ENCODE data around the gene ZC3HAV1L. TPM values are rescaled to one million over a fixed set of nuclear protein-coding genes. Genes with fewer than 3 reads are reported as not detected.
"Not testable (repeated sequence)": the region's sequence is repeated elsewhere in the genome, so short reads cannot be mapped to it uniquely, and the experiment has no call there.

The ZC3HAV1L gene
- total RNA-seq, 1 donor from 2014 or later: 3.4 TPM

- H3K27ac ChIP-seq (replicated peaks): no peak overlapping the region
- DNase-seq: no peak
- intact Hi-C loops (cut with micrococcal nuclease): loop anchor here (5.0 to 10.0 kb wide), 2 partner anchors 62 to 194 kb away; no protein-coding TSS in a partner anchor
- H3K4me3 ChIP-seq: no peak overlapping the region
- H3K9me3 ChIP-seq (replicated peaks): no peaks in the 10 kb centered on the region
- H3K4me1 ChIP-seq: peaks cover 29% of the 10 kb centered on the region
- no peaks in the 10 kb centered on the region for H3K27me3 ChIP-seq (ENCODE audit: low read depth)
- peaks cover 79% of the 10 kb centered on the region for H3K36me3 ChIP-seq
- TF ChIP-seq, protein P1, sequence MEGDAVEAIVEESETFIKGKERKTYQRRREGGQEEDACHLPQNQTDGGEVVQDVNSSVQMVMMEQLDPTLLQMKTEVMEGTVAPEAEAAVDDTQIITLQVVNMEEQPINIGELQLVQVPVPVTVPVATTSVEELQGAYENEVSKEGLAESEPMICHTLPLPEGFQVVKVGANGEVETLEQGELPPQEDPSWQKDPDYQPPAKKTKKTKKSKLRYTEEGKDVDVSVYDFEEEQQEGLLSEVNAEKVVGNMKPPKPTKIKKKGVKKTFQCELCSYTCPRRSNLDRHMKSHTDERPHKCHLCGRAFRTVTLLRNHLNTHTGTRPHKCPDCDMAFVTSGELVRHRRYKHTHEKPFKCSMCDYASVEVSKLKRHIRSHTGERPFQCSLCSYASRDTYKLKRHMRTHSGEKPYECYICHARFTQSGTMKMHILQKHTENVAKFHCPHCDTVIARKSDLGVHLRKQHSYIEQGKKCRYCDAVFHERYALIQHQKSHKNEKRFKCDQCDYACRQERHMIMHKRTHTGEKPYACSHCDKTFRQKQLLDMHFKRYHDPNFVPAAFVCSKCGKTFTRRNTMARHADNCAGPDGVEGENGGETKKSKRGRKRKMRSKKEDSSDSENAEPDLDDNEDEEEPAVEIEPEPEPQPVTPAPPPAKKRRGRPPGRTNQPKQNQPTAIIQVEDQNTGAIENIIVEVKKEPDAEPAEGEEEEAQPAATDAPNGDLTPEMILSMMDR (IDR thresholded peaks at IDR 0.05; ENCODE audit: borderline replicate concordance): no peak
Measured at GRCh38 chr7:139078911-139079310, 43.1 kb upstream of the ZC3HAV1L start.

DNA sequence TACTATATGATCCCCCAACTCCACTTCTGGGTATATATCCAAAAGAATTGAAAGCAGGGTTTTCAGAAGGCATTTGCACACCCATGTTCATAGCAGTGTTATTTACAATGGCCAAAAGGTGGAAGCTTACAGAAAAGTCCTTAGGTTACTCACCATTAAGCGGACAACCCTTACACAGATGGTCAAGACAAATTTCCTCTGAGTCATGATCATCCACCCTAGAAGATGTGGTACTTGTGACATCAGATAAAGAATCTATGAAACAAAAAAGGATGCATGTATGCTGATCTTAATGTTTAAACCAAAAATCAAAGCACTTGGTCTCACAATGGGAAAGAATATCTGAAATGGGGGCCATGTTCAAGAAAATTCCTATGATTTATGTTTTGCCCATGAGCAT lies 42.6 kb upstream of the ZC3HAV1L start:
- Histone ChIP-seq H3K36me3 (peaks cover 79% of the 10 kb centered on the region), H3K4me1 (peaks cover 29% of the 10 kb centered on the region), H3K27me3 (ENCODE audit: low read depth) (no peaks in the 10 kb centered on the region), H3K4me3 (no peak overlapping the region), H3K27ac (replicated peaks) (no peak overlapping the region), H3K9me3 (replicated peaks) (no peaks in the 10 kb centered on the region)
- TF ChIP-seq, protein P1 (IDR thresholded peaks at IDR 0.05; ENCODE audit: borderline replicate concordance): no peak
- intact Hi-C loops (cut with micrococcal nuclease): loop anchor here (5.0 to 10.0 kb wide), 2 partner anchors 61 to 194 kb away; no protein-coding TSS in a partner anchor
- no peak for DNase-seq

DNA sequence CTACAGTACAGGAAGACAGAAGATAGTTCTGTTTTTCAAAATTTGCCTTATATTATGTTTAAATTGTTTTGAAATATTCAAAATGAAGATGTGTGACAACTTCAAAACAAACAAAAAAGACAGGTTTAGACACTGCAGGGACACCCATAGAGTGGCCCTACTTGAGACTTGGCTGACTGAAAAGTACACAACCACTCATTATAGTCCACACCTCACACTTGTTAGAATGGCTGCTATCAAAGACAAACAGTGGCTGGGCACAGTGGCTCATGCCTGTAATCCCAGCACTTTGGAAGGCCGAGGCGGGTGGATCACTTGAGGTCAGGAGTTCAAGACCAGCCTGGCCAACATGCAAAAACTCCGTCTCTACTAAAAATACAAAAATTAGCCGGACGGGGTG lies 41.9 kb upstream of the ZC3HAV1L start:
- not testable (repeated sequence) for DNase-seq; H3K9me3 ChIP-seq (replicated peaks); H3K27me3 ChIP-seq (ENCODE audit: low read depth); H3K27ac ChIP-seq (replicated peaks); H3K4me3 ChIP-seq
- Histone ChIP-seq H3K4me1 (peaks cover 32% of the 10 kb centered on the region), H3K36me3 (peaks cover 79% of the 10 kb centered on the region)
- intact Hi-C loops (cut with micrococcal nuclease): loop anchor here (5.0 to 10.0 kb wide), 2 partner anchors 60 to 193 kb away; no protein-coding TSS in a partner anchor

GRCh38 chr7:139075871-139076686 lies 40.2 kb upstream of the ZC3HAV1L start:
- Histone ChIP-seq H3K27me3 (ENCODE audit: low read depth) (no peaks in the 10 kb centered on the region), H3K27ac (replicated peaks) (no peak overlapping the region), H3K9me3 (replicated peaks) (no peaks in the 10 kb centered on the region), H3K4me1 (peaks cover 27% of the 10 kb centered on the region), H3K36me3 (peaks cover 87% of the 10 kb centered on the region), H3K4me3 (no peak overlapping the region)
- DNase-seq: no peak
- TF ChIP-seq, protein P1 (IDR thresholded peaks at IDR 0.05; ENCODE audit: borderline replicate concordance): no peak
- intact Hi-C loops (cut with micrococcal nuclease): loop anchor here (5.0 to 10.0 kb wide), 2 partner anchors 59 to 191 kb away; no protein-coding TSS in a partner anchor

GRCh38 chr7:139075031-139075652 lies 39.3 kb upstream of the ZC3HAV1L start:
- TF ChIP-seq, protein P1 (IDR thresholded peaks at IDR 0.05; ENCODE audit: borderline replicate concordance): peak; percentile 90
- intact Hi-C loops (cut with micrococcal nuclease): loop anchor here (5.0 to 10.0 kb wide), 2 partner anchors 58 to 190 kb away; no protein-coding TSS in a partner anchor
- Histone ChIP-seq H3K4me3 (no peak overlapping the region), H3K9me3 (replicated peaks) (no peaks in the 10 kb centered on the region), H3K4me1 (peaks cover 17% of the 10 kb centered on the region), H3K36me3 (peaks cover 87% of the 10 kb centered on the region), H3K27ac (replicated peaks) (peak overlapping the region; percentile 51), H3K27me3 (ENCODE audit: low read depth) (no peaks in the 10 kb centered on the region)
- peak; percentile 50 for DNase-seq
